Kidney epithelial cell (primary cell): ENCODE data around the gene TNNI3K. TPM values are rescaled to one million over a fixed set of nuclear protein-coding genes. Genes with fewer than 3 reads are reported as not detected.

Source experiments
- DNase-seq: peaks from one replicate; pipeline ENCODE4 v3.0.0-alpha.2; 2010; ENCODE audit warnings: low read depth
- H3K27me3 ChIP-seq: 2 replicates; pipeline ENCODE4 v1.6.0; 2011; ENCODE audit warnings: low read length; ENCODE audit not compliant: control insufficient read depth, insufficient read depth
- H3K36me3 ChIP-seq: 2 replicates; pipeline ENCODE4 v1.5.1; 2011; ENCODE audit warnings: low read length; ENCODE audit not compliant: control insufficient read depth, insufficient read depth
- H3K4me3 ChIP-seq: 2 replicates; pipeline ENCODE4 v1.5.1; 2011; ENCODE audit warnings: low read depth, mild to moderate bottlenecking, control low read depth, low read length
- CTCF ChIP-seq: IDR thresholded peaks from 2 replicates; pipeline ENCODE4 v1.5.1; 2011; ENCODE audit warnings: mild to moderate bottlenecking, moderate library complexity, low read length, control low read depth, inconsistent platforms; ENCODE audit not compliant: insufficient read depth, poor library complexity, severe bottlenecking
- total RNA-seq: library from RNA; depleted of rRNA; stranded (reverse); fragments of >200 nt; gene quantifications from 2 replicates; pipeline ENCODE4 v1.2.3, GENCODE V29; 2015

TNNI3K gene
- total RNA-seq, 1 donor from 2014 or later, result not detected

DNA sequence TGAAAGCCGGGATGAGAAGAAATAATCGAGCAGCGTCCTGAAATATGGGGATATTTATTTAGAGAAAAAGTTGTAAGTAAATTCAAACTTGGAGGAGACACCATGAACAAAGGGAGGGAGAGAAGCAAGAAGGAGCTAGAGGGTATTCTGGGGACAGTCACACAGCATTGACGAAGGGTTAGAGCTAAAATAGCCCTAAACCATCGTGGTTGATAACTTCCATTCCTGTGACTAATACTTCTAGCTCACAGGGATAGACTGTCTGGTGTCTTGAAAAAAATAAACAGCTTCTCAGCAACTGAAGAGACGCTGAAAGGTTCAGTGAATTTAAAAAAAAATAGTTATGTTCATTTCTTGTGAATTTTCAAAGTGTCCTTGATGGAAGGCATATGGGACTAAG is 190.5 kb downstream of the TNNI3K start:
- no peak for DNase-seq
- no peaks in the 10 kb centered on the region for H3K27me3 ChIP-seq
- no peaks in the 10 kb centered on the region for H3K36me3 ChIP-seq
- no peak for TF ChIP-seq CTCF
- no peak overlapping the region for H3K4me3 ChIP-seq

DNA sequence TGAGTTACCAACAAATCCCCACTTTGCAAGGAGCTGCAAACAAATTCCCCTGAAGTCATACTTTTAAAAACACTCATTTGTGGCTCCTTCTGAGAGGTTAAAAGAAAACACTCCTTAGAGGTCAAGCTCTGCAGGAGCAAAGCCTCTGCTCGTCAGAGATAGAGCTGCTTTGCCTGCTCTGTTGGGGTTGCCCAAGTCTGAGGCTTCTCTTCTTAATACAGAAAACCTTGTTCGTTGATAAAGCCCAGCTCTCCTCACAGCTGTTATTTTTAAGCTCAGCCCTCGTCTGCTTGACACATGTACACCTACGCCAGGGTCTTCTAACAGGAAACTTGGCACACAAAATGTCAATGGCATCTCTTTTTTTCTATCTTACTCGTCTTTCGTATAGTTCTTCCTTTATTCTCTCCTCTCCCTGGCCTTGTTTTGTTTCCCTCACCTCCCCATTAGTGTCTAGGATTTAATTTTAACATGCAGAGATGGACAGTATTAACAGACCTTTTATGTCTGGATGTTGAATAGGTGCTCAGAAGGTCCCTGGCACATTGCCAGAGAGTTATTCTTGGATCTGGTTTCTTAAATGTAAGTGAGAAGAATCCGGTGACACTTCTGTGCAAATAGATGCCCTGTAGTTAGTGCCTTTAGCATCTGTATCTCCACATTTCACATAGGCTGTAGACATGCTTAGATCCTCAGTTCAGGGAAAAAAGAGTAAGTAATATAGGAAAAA is 191.2 kb downstream of the TNNI3K start:
- no peaks in the 10 kb centered on the region for H3K36me3 ChIP-seq
- H3K27me3 ChIP-seq, result no peaks in the 10 kb centered on the region
- no peak for TF ChIP-seq CTCF
- H3K4me3 ChIP-seq, result no peak overlapping the region
- no peak for DNase-seq

- no peak for TF ChIP-seq CTCF
- no peak for DNase-seq
- no peaks in the 10 kb centered on the region for H3K36me3 ChIP-seq
- no peaks in the 10 kb centered on the region for H3K27me3 ChIP-seq
- no peak overlapping the region for H3K4me3 ChIP-seq
These were observed 192.5 kb downstream of the TNNI3K start for GRCh38 chr1:74427681-74428080.

DNA sequence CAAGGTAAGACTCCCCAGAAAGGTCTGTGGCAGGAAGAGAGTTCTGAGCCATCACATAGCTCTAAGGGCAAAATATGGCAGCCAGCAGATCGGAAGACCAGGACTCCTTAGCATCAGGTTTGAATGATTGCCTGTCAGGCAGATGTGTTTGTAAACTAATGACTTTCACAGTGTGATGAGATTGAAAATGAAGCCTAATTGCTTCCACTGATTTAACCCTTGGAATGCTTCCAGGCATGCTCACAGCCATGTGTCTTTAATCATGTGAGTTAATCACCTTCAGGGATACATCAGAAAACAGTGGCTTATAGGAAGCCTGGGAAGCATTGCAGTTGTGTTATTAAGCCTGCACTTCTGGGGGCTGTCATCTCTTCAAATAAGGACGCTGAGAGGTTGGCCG is 194.4 kb downstream of the TNNI3K start:
- no peak for TF ChIP-seq CTCF
- Histone ChIP-seq H3K36me3 (no peaks in the 10 kb centered on the region), H3K4me3 (no peak overlapping the region), H3K27me3 (no peaks in the 10 kb centered on the region)
- DNase-seq, result no peak

- DNase-seq, result no peak
- H3K27me3 ChIP-seq, result no peaks in the 10 kb centered on the region
- no peak for TF ChIP-seq CTCF
- H3K36me3 ChIP-seq, result no peaks in the 10 kb centered on the region
- no peak overlapping the region for H3K4me3 ChIP-seq
These were observed 195.3 kb downstream of the TNNI3K start for GRCh38 chr1:74430342-74430934.

- Histone ChIP-seq H3K4me3 (no peak overlapping the region), H3K36me3 (no peaks in the 10 kb centered on the region), H3K27me3 (no peaks in the 10 kb centered on the region)
- no peak for TF ChIP-seq CTCF
- DNase-seq, result no peak
These were observed 196.3 kb downstream of the TNNI3K start for GRCh38 chr1:74431531-74431930.
